WERI-Rb-1 (cell line): ENCODE data around the gene TMEM131L.
A peak's percentile ranks its signal among the peaks of the same experiment; 100 is the strongest.

Experiments used
- DNase-seq: peaks from one replicate; pipeline ENCODE4 v3.0.0-alpha.2; 2020
- H3K27ac ChIP-seq: fragments of 250-450 bp; sonication (Bioruptor Pico); 2 replicates; pipeline ENCODE4 v1.5.1; 2020; ENCODE audit warnings: mild to moderate bottlenecking, moderate library complexity
- H3K27me3 ChIP-seq: fragments of 250-450 bp; sonication (Bioruptor Pico); 2 replicates; pipeline ENCODE4 v1.5.1; 2021; ENCODE audit warnings: mild to moderate bottlenecking, low read depth, moderate library complexity; ENCODE audit not compliant: insufficient read depth, severe bottlenecking
- H3K36me3 ChIP-seq: fragments of 250-450 bp; sonication (Bioruptor Pico); 2 replicates; pipeline ENCODE4 v1.5.1; 2020; ENCODE audit warnings: mild to moderate bottlenecking, moderate library complexity
- H3K4me3 ChIP-seq: 2 replicates; pipeline ENCODE4 v1.5.1; 2011; ENCODE audit warnings: low read depth, mild to moderate bottlenecking, control low read depth, low read length
- H3K9me3 ChIP-seq: fragments of 250-450 bp; sonication (Bioruptor Pico); 2 replicates; pipeline ENCODE4 v1.5.1; 2021; ENCODE audit warnings: mild to moderate bottlenecking, moderate library complexity; ENCODE audit not compliant: severe bottlenecking
- TF ChIP-seq, protein P1 (sequence below): IDR thresholded peaks from 2 replicates; pipeline ENCODE4 v1.5.1; 2011; ENCODE audit warnings: low read depth, mild to moderate bottlenecking, control low read depth, inconsistent platforms, low read length

Gene TMEM131L

DNA sequence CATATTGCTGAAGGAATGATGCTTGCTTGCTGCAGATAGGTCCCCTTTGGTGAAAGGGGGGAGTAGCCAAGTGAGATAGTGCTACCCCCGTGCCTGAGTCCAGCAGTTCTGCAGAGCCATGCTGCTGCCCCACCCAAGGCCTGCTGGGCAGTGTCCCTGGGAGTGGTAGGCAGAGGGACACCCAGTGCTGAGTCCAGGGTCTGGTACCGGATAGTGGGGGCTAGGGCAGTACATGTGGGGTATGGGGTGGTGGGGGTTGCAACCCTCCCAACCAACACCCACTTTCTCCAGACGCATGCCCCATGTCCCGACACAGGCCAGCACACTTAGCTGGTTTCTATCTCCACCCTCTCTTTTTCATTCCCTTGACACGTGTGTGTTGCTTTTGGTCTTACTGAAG, 155.9 kb downstream of the TMEM131L start:
- H3K36me3 ChIP-seq, result no peaks in the 10 kb centered on the region
- H3K27me3 ChIP-seq, result no peaks in the 10 kb centered on the region
- H3K4me3 ChIP-seq, result no peak overlapping the region
- no peaks in the 10 kb centered on the region for H3K9me3 ChIP-seq
- TF ChIP-seq, protein P1, sequence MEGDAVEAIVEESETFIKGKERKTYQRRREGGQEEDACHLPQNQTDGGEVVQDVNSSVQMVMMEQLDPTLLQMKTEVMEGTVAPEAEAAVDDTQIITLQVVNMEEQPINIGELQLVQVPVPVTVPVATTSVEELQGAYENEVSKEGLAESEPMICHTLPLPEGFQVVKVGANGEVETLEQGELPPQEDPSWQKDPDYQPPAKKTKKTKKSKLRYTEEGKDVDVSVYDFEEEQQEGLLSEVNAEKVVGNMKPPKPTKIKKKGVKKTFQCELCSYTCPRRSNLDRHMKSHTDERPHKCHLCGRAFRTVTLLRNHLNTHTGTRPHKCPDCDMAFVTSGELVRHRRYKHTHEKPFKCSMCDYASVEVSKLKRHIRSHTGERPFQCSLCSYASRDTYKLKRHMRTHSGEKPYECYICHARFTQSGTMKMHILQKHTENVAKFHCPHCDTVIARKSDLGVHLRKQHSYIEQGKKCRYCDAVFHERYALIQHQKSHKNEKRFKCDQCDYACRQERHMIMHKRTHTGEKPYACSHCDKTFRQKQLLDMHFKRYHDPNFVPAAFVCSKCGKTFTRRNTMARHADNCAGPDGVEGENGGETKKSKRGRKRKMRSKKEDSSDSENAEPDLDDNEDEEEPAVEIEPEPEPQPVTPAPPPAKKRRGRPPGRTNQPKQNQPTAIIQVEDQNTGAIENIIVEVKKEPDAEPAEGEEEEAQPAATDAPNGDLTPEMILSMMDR, result no peak
- DNase-seq, result no peak
- no peak overlapping the region for H3K27ac ChIP-seq

DNA sequence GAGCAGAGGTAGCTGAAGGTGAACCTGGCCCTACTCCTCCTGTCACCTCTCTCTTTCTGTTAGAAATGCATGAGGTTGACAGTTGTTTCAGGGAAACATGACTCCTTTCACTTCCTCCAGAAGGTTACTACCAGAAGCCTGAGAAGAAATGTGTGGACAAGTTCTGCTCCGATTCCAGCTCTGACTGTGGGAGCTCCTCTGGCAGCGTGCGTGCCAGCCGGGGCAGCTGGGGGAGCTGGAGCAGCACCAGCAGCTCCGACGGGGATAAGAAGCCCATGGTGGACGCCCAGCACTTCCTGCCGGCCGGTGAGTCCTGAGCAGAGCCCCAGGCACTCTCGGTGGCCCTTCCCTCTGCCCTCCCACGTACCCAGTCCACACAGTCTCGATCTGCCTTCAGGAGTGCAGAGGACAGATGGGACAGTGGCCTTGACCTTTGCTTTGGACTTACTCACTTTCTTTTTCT, 156.6 kb downstream of the TMEM131L start:
- Histone ChIP-seq H3K4me3 (no peak overlapping the region), H3K27me3 (no peaks in the 10 kb centered on the region), H3K9me3 (no peaks in the 10 kb centered on the region), H3K36me3 (no peaks in the 10 kb centered on the region), H3K27ac (no peak overlapping the region)
- TF ChIP-seq, protein P1, result no peak
- no peak for DNase-seq

DNA sequence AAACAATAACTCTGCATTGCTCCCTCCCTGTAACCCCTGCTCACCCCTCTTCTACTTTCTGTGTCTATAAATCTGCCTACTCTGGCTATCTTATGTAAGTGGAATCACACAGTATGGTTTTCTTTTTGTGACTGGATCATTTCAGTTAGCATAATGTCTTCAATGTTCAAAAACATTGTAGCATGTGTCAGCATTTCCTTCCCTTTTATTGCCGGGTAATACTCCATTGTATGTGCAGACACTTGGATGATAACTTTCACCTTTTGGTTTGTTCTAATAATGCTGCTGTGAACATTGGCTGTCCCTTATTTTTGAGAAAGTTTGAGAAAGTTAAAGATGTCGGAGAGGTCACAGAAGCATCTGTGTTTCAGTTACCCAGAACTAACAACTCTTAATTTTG, 157.3 kb downstream of the TMEM131L start:
- Histone ChIP-seq H3K27me3 (no peaks in the 10 kb centered on the region), H3K27ac (no peak overlapping the region), H3K36me3 (no peaks in the 10 kb centered on the region), H3K9me3 (no peaks in the 10 kb centered on the region), H3K4me3 (no peak overlapping the region)
- TF ChIP-seq, protein P1, result no peak
- no peak for DNase-seq

DNA sequence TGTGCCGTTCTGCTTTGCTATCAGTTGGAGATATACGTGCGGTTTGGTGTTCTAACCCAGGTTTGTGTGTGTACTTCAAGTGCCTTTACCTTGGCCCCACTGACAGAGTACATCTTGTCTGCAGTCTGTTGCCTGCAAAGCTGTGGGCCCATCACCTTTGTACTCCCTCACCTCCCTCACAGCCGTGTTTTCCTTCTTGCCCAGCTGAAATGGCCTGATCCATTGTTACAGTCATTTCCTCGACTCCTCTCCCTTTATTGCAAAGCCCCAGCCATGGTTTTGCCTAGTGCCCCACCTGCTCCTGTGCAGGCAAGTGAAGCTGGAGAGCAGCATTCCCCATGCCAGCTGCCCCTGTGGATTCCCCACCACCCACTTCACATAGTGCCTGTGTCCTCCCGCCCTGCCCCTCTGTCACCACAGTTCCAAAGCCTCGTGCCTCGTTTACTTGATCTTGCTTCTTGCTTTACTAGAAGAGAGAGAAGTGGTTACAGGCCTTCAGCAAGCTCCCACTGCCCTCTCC, 162.7 kb downstream of the TMEM131L start:
- Histone ChIP-seq H3K36me3 (no peaks in the 10 kb centered on the region), H3K27me3 (no peaks in the 10 kb centered on the region), H3K4me3 (no peak overlapping the region), H3K9me3 (no peaks in the 10 kb centered on the region), H3K27ac (no peak overlapping the region)
- no peak for DNase-seq
- TF ChIP-seq, protein P1, result no peak

DNA sequence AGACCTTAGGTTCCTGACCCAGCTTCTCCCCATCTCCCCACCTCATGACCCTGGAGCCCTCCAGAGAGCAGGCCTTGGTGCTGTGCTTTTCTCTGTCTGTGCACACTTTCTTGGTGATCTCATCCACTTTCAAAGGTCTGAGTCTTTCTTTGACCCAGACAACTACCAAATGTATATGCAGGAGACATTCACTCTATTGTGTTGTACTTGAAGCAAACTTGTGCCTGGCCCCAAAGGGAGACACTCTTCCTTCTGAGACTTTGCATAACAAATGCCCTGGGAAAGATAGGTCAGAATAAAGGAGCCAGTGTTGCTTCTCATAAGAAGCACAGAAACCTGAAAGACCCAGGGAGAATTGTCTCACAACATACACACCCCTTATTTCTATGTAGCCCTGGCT, 163.6 kb downstream of the TMEM131L start:
- Histone ChIP-seq H3K36me3 (no peaks in the 10 kb centered on the region), H3K27me3 (no peaks in the 10 kb centered on the region), H3K4me3 (no peak overlapping the region), H3K9me3 (no peaks in the 10 kb centered on the region), H3K27ac (no peak overlapping the region)
- no peak for DNase-seq
- TF ChIP-seq, protein P1, result no peak

DNA sequence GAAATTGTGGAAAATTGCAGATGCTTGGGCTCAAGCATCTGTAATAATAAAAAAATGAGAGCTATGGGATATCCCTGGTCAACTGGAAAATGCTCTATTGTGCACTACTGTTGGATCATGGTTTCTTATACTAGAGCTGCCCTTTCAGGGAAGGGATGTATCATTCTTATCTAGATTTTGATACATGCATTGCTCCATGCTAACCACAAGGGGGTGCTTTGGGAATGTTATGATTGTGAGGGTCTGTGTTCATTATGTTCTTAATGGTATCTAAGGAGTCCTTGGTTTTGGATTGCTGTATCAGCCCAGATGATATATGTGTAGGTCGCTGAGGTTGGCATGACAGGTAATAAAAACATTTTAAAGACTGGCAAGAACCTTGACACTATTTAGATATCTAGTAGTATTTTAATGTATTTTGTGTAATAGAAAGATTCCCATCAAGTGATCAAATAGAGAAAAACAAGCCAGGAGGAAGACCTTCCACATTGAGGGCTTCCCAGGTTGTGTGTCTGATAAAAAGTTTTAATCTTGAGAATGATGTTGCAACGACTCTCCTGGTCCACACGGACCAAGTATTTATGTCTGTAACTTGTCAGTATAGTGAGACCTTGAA, 168.7 kb downstream of the TMEM131L start:
- no peak overlapping the region for H3K4me3 ChIP-seq
- no peaks in the 10 kb centered on the region for H3K36me3 ChIP-seq
- no peak for DNase-seq
- TF ChIP-seq, protein P1, result peak; percentile 68
- no peak overlapping the region for H3K27ac ChIP-seq
- no peaks in the 10 kb centered on the region for H3K9me3 ChIP-seq
- H3K27me3 ChIP-seq, result no peaks in the 10 kb centered on the region
